Cerebellar nuclear complex (tissue), 1 donor: Measurements from ENCODE around the gene C2.
"Not testable (repeated sequence)": the region's sequence is repeated elsewhere in the genome, so short reads cannot be mapped to it uniquely, and the experiment has no call there.

Source experiments
- DNase-seq, 2 experiments: peaks; one replicate each; lab custom pipeline; 2025; lab: John Stamatoyannopoulos, UW

C2 gene

GRCh38 chr6:31927863-31928671, 550 bp downstream of the C2 start:
- no peak for DNase-seq

GRCh38 chr6:31928672-31928939, 1.1 kb downstream of the C2 start:
- no peak for DNase-seq

GRCh38 chr6:31930962-31931361, 3.4 kb downstream of the C2 start:
- no peak for DNase-seq

GRCh38 chr6:31932137-31932536, 4.6 kb downstream of the C2 start:
- not testable (repeated sequence) for DNase-seq

- no peak for DNase-seq
Observed at GRCh38 chr6:31933537-31933936, 6.0 kb downstream of the C2 start.

- DNase-seq: no peak
Observed at GRCh38 chr6:31935021-31935420, 7.5 kb downstream of the C2 start.

GRCh38 chr6:31935823-31936222, 8.3 kb downstream of the C2 start:
- no peak for DNase-seq

GRCh38 chr6:31940256-31940664, 12.7 kb downstream of the C2 start:
- DNase-seq: no peak

GRCh38 chr6:31943742-31944141, 16.2 kb downstream of the C2 start:
- no peak for DNase-seq

- no peak for DNase-seq
Observed at GRCh38 chr6:31945154-31945506, 17.6 kb downstream of the C2 start.

- no peak for DNase-seq
Observed at GRCh38 chr6:31945507-31946369, 18.2 kb downstream of the C2 start, which contains the start of gene CFB. Gene CFB (plus strand): TSS chr6:31946095. CDS start chr6:31946222, 127 bp downstream.

GRCh38 chr6:31946370-31946885, 18.9 kb downstream of the C2 start:
- no peak for DNase-seq

GRCh38 chr6:31947070-31947675, 19.7 kb downstream of the C2 start:
- DNase-seq: no peak

GRCh38 chr6:31947864-31948263, 20.3 kb downstream of the C2 start:
- no peak for DNase-seq

GRCh38 chr6:31948306-31948705, 20.8 kb downstream of the C2 start:
- no peak for DNase-seq

- DNase-seq: no peak
Observed at GRCh38 chr6:31948753-31949413, 21.4 kb downstream of the C2 start.

GRCh38 chr6:31949926-31950548, 22.5 kb downstream of the C2 start:
- no peak for DNase-seq

GRCh38 chr6:31952140-31952805, 24.8 kb downstream of the C2 start:
- no peak for DNase-seq

- no peak for DNase-seq
Observed at GRCh38 chr6:31952890-31953289, 25.4 kb downstream of the C2 start.

GRCh38 chr6:31954511-31954910, 27.0 kb downstream of the C2 start:
- DNase-seq: no peak

- no peak for DNase-seq
Observed at GRCh38 chr6:31956796-31957195, 29.3 kb downstream of the C2 start.
